ENCODE measurements around the gene CITED4.

The CITED4 gene

DNA sequence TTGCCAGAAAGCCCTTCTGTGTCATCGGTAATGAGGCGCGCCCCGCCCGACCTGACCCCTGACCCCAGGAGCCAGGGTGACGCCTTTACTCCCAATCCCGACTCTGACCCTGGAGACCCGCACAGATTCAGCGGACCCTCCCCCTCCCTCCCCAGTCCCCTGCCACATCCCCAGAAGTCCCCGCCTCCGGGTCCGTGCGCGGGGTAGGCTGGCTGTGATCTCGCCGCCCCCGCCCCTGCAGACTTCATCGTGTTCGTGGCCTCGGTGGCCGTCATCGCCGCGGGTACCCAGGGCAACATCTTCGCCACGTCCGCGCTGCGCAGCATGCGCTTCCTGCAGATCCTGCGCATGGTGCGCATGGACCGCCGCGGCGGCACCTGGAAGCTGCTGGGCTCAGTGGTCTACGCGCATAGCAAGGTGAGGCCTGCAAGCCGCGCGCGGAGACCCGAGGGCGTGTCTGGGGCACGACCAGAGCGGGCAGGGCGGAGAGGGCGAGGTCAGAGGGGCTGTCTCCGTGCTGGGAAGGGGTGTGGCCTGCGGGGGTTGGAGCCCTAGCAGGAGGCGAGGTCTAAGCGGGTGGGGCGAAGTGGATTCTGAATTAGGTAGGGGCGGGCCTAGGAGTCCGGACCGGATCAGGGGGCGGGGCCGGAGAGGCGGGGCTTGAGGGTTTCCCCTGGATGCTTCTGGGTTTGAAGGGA, 43.8 kb downstream of the CITED4 start:
- TF ChIP-seq TAF1 (IDR thresholded peaks at IDR 0.05; ENCODE audit: low read depth) (no peak), RAD21 (IDR thresholded peaks at IDR 0.05; ENCODE audit: low read depth) (no peak), TEAD4 (IDR thresholded peaks at IDR 0.05) (no peak), EGR1 (IDR thresholded peaks at IDR 0.05) (no peak), NFIC (IDR thresholded peaks at IDR 0.05) (no peak), CREB1 (IDR thresholded peaks at IDR 0.05; ENCODE audit: low read depth) (no peak), EP300 (IDR thresholded peaks at IDR 0.05; ENCODE audit: borderline replicate concordance) (no peak), TCF12 (IDR thresholded peaks at IDR 0.05; ENCODE audit: low read depth) (no peak), YY1 (IDR thresholded peaks at IDR 0.05; ENCODE audit: low read depth) (no peak)
- TF ChIP-seq, protein P1, sequence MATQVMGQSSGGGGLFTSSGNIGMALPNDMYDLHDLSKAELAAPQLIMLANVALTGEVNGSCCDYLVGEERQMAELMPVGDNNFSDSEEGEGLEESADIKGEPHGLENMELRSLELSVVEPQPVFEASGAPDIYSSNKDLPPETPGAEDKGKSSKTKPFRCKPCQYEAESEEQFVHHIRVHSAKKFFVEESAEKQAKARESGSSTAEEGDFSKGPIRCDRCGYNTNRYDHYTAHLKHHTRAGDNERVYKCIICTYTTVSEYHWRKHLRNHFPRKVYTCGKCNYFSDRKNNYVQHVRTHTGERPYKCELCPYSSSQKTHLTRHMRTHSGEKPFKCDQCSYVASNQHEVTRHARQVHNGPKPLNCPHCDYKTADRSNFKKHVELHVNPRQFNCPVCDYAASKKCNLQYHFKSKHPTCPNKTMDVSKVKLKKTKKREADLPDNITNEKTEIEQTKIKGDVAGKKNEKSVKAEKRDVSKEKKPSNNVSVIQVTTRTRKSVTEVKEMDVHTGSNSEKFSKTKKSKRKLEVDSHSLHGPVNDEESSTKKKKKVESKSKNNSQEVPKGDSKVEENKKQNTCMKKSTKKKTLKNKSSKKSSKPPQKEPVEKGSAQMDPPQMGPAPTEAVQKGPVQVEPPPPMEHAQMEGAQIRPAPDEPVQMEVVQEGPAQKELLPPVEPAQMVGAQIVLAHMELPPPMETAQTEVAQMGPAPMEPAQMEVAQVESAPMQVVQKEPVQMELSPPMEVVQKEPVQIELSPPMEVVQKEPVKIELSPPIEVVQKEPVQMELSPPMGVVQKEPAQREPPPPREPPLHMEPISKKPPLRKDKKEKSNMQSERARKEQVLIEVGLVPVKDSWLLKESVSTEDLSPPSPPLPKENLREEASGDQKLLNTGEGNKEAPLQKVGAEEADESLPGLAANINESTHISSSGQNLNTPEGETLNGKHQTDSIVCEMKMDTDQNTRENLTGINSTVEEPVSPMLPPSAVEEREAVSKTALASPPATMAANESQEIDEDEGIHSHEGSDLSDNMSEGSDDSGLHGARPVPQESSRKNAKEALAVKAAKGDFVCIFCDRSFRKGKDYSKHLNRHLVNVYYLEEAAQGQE (IDR thresholded peaks at IDR 0.05; ENCODE audit: low read depth), result no peak

DNA sequence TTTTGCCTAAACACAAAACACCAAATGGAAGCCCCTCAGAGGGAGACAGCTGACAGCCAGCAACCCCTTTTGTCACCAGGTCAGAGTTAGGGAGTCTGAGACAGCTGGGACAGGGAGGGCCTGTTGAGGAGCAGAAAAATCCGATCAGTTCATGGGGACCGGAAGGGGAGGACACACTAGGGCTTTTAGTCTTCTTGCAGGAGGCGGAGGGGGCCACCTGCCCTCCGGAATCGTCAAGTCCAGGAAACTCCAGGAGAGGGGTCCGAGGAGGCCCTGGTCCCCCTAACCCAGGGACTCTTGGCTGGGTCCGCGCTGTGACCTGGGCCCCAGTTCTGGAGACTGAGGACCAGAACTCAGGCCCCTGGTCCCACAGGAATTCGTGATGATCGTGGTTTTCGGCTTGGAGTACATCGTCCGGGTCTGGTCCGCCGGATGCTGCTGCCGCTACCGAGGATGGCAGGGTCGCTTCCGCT, 44.3 kb downstream of the CITED4 start:
- TF ChIP-seq NFIC (IDR thresholded peaks at IDR 0.05) (no peak), TEAD4 (IDR thresholded peaks at IDR 0.05) (no peak), FOXM1 (IDR thresholded peaks at IDR 0.05; ENCODE audit: borderline replicate concordance, low read depth) (no peak), ZBTB7A (IDR thresholded peaks at IDR 0.05; ENCODE audit: low read depth) (no peak), TCF12 (IDR thresholded peaks at IDR 0.05; ENCODE audit: low read depth) (no peak), CEBPB (IDR thresholded peaks at IDR 0.05) (no peak), YY1 (IDR thresholded peaks at IDR 0.05; ENCODE audit: low read depth) (no peak)
- TF ChIP-seq, protein P2, sequence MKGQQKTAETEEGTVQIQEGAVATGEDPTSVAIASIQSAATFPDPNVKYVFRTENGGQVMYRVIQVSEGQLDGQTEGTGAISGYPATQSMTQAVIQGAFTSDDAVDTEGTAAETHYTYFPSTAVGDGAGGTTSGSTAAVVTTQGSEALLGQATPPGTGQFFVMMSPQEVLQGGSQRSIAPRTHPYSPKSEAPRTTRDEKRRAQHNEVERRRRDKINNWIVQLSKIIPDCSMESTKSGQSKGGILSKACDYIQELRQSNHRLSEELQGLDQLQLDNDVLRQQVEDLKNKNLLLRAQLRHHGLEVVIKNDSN (IDR thresholded peaks at IDR 0.05), result no peak
- TF ChIP-seq, protein P3, sequence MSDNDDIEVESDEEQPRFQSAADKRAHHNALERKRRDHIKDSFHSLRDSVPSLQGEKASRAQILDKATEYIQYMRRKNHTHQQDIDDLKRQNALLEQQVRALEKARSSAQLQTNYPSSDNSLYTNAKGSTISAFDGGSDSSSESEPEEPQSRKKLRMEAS (IDR thresholded peaks at IDR 0.05), result no peak

DNA sequence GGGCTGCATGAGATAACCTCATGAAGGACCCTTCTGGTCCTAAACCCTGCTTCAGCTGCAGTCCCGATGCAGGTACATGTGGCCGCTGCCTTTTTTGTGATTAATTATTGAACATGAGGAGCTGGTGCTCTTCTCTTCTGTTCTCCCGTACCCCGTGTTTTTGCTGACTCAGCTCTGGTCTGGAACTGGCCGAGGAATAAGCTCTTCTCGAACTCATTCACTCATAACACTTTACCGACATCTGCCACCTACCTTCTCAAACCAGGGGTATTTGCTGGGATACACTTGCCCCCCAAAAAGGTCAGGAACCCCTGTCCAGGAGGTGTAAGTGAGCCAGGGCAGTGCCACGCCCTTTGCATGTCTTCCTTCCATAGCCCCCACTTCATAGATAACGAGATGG, 46.7 kb downstream of the CITED4 start:
- TF ChIP-seq, protein P1 (IDR thresholded peaks at IDR 0.05; ENCODE audit: low read depth), result no peak
- TF ChIP-seq RAD21 (IDR thresholded peaks at IDR 0.05; ENCODE audit: low read depth) (no peak), NFIC (IDR thresholded peaks at IDR 0.05) (no peak), EGR1 (IDR thresholded peaks at IDR 0.05) (no peak), TCF12 (IDR thresholded peaks at IDR 0.05; ENCODE audit: low read depth) (no peak), EP300 (IDR thresholded peaks at IDR 0.05; ENCODE audit: borderline replicate concordance) (no peak), TAF1 (IDR thresholded peaks at IDR 0.05; ENCODE audit: low read depth) (no peak), CEBPB (IDR thresholded peaks at IDR 0.05) (no peak), ZBTB7A (IDR thresholded peaks at IDR 0.05; ENCODE audit: low read depth) (no peak), CREB1 (IDR thresholded peaks at IDR 0.05; ENCODE audit: low read depth) (no peak), YY1 (IDR thresholded peaks at IDR 0.05; ENCODE audit: low read depth) (no peak), TEAD4 (IDR thresholded peaks at IDR 0.05) (no peak)
- TF ChIP-seq, protein P2 (IDR thresholded peaks at IDR 0.05), result no peak
- TF ChIP-seq, protein P3 (IDR thresholded peaks at IDR 0.05), result no peak

Measured in Ishikawa (cell line).